HL-60/S4 (cell line): Measurements from ENCODE around the gene FGF9.

Experiments used
- in situ Hi-C: fragments of 300-500 bp; cut with MboI; formaldehyde crosslinking; loops from 2 replicates; pipeline ENCODE4 v1.14.3; 2022; ENCODE audit warnings: low sequenced_read_pairs

FGF9 gene

DNA sequence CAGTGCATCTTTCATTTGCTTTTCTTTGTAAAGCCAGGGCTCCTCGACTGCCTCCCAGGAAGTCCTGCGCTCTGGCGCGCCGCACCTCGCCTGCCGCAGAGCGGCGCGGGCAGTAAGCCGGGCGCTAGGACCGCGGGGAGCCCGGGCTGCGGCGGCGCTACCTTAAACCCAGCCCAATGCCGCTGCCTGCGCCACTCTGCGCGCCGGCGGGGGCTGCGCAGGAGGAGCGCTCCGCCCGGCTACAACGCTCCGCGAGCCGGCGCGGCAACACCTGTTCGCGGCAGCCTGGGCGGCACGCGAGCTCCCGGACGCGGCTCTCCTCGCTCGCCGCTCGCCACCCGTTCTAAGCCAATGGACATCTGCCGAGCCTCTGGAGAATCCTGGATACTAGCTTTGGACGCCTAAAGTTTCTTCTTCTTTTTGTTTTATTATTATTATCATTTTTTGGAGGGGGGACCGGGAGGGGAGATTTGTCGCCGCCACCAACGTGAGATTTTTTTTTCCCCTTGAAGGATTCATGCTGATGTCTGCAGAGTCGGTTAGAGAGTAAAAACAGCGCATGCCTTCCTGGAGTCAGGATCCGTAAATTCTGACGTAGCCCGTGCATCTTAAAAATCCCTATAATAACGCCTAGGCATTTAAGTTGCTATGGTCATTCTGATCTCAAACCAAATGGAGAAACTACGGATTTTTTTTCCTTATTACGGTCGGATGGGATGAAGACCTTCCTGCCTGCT is at the start of gene FGF9:
Gene FGF9 (plus strand): TSS at position 191 of the 737 bp plus-strand sequence. CDS start 840 bp downstream, outside the sequence.
- in situ Hi-C loops: no loop called here

GRCh38 chr13:21625366-21625765 is 45.5 kb upstream of the FGF9 start:
- in situ Hi-C loops: loop anchor here (25.0 kb wide), 1 partner anchor 662 kb away; no protein-coding TSS in a partner anchor

DNA sequence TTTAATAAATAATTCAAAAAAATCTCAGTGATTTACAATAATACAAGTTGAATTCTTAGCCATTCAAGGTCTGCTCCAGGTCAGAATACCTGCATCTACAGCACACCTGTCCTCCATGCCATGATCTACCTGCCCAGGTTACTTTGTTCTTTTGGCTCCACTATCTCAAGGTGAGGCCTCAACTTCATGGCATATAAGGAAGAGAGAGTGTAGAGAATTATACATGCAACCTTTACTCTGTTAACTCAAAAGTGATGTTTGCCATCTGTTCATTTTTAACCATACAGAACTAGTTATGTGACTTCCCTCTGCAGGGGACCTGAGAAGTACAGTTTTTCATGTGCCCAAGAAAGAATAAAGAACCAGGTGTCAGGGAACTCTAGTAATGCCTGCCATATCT is 38.7 kb upstream of the FGF9 start:
- in situ Hi-C loops: loop anchor here (25.0 kb wide), 1 partner anchor 655 kb away; no protein-coding TSS in a partner anchor

DNA sequence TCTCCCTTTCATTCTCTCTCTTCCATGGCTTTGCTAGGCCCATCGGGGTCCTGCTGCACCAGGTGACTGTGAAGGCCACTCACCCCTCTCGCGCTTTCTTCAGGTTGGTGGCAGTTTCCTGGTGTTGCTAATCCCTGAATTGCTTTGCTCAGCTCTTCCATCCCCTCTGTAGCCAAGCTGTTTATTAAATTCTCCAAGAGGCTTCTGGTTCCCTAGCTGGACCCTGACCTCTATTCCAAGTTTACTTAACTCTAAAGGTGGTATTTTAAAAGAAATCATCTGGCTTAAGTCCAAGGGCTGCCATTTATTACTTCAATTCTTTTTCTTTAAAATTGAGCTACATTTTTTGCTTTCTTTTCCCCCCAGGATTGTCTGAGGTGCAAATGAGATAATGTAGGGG is 34.2 kb upstream of the FGF9 start:
- in situ Hi-C loops: loop anchor here (25.0 kb wide), 1 partner anchor 651 kb away; no protein-coding TSS in a partner anchor

- in situ Hi-C loops: loop anchor here (25.0 kb wide), 1 partner anchor 650 kb away; no protein-coding TSS in a partner anchor
Measured at GRCh38 chr13:21637296-21637695, 33.6 kb upstream of the FGF9 start.

DNA sequence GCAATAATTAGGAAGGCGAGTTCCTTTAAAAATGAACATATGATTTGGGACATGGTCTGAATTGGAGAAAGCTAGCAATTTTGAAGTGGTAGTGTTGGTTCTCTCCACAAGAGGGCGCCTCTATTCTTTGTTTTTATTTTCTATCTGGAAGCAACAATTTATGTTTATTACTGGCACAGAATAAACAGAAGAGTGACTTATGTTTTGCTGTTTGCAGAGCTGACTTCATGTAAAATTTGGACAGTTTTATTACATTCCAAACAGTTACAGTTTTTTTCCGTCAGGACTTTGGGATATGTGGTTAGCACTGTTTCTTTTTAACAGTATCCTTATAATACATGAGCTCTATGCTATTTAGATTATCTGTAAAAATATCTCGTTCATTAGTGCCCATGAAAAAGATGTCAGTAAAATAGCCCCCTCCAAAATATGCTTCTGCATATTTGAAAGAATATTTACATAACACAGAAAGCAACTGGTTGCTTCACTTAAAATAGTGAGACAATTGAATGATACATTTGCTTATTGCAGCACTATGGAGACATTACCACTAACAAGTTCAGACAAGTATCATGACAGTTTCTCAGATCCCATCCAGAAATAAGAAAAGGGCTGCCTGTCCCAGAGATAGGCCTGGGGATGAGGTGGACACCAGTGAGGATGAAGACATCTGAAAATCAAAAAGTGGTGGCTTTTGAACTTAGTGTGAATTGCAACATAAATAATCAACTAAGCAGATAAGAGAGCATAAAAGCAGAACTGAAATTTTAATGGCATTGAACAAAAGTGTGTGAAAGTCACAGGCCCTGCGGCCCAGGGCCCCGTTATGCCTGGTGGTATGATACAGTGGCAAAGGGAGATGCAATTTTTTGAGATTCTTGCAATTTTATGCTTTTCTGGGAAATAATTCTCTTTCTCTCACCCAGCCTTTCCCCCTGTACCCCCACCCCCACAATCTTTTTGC is 32.3 kb upstream of the FGF9 start:
- in situ Hi-C loops: loop anchor here (25.0 kb wide), 1 partner anchor 649 kb away; no protein-coding TSS in a partner anchor

DNA sequence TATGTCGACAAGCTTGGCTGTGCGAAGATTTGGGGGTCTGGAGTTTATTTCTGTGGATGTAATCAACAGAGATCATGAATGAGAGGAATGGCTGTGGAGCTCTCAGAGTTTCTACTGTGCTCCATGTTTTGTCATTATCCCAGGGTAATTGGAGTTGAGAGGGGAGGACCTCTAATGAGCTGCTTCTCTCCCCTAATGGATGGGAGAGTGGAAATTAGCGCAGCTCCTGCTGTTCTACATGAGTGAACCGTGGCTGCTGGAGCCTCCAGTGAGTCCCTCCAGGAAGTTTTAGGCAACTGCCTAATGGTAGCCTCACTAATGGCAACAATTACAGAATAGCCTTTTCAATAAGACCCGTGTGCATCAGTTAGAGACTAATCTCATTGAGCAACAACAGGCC is 31.3 kb upstream of the FGF9 start:
- in situ Hi-C loops: loop anchor here (25.0 kb wide), 1 partner anchor 648 kb away; no protein-coding TSS in a partner anchor

DNA sequence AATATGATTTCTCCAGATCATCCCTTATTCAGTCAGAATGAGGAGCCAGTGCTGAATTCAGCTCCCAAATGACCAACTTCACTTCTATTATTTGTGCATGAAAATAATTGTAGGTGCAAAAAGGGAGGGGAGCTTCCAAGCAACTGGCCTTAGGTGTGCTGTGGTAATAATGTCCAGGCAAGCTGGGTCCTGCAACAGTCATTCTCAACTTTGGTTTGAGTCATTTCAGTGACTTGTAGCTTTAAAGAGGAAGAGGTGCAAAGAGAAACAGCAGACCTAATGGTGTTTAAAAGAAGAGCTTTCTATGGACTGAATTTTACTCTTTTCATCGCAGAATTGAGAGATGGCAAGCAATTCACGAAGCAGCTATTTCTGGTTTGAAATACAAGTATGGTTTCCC is 29.2 kb upstream of the FGF9 start:
- in situ Hi-C loops: loop anchor here (25.0 kb wide), 1 partner anchor 646 kb away; no protein-coding TSS in a partner anchor

DNA sequence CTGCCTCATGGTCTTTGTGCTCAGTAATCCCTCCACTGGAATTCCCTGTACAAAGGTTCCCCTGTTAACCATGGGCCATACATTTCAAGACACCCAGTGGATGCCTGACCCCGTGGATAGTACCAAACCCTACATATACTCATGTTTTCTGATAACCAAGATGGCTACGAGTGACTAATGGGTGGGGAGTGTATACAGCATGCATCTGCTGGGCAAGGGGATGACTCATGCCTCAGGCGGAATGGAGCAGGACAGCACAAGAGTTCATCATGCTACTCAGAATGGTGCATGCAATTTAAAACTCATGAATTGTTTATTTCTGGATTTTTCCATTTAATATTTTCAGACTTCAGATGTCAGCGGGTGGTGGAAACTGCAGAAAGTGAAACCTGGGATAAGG is 13.3 kb upstream of the FGF9 start:
- in situ Hi-C loops: no loop called here

GRCh38 chr13:21659087-21659486 is 11.8 kb upstream of the FGF9 start:
- in situ Hi-C loops: no loop called here

DNA sequence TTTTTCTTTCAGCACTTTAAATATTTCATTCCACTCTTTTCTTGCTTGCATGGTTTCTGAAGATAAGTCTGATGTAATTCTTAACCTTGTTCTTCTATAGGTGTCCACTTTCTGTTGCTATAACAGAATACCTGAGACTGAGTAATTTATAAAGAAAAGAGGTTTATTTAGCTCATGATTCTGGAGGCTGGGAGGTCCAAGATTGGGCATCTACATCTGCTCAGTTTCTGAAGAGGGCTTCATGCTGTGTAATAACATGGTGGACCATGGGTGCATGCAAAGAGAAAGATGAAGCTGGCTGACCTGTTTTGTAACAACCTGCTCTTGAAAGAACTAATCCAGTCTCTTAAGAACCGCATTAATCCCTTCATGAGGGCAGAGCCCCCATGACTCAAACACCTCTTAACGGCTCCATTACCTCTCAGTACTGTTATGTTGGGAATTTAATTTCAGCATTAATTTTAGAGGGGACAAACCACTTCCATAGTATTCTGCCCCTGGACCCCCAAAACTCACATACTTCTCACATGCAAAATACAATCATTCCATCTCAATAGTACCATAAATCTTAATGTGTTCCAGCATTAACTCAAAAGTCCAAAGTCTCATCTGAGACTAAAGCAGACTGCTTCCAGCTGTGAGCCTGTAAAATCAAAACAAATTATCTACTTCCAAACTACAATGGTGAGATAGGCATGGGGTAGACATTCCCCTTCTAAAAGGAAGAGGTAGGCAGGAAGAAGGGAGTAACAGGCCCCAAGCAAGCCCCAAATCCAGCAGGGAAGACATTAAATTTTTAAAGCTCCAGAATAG is 9.6 kb upstream of the FGF9 start:
- in situ Hi-C loops: no loop called here

GRCh38 chr13:21663197-21663596 is 7.7 kb upstream of the FGF9 start:
- in situ Hi-C loops: no loop called here

DNA sequence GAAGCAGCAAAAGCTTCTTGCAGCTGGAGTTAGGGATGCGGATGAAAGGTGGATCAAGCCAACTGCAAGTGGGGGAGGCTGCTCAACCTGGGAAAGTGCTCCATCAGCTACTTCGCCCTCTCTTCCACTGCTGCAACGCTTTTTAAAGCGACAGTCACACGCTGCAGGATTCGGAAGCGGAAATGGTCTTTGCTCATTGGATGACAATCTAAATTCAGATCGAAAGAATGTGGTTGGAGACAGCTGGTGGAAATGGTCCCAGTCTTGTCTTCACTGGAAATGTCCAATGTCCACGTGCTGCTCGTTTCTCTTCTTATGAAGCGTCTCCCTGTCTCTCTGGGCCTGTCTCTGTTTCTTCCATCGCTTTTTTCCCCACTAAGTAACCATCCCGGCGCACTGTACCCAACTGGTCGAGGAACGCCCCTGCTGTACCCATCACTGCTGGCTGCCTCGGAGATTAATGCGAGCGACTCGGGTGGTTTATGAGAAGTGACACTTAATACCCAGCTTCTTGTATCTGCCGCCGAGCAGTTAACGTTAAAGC is 2.1 kb upstream of the FGF9 start:
- in situ Hi-C loops: no loop called here

GRCh38 chr13:21670006-21670882 is 629 bp upstream of the FGF9 start:
- in situ Hi-C loops: no loop called here

DNA sequence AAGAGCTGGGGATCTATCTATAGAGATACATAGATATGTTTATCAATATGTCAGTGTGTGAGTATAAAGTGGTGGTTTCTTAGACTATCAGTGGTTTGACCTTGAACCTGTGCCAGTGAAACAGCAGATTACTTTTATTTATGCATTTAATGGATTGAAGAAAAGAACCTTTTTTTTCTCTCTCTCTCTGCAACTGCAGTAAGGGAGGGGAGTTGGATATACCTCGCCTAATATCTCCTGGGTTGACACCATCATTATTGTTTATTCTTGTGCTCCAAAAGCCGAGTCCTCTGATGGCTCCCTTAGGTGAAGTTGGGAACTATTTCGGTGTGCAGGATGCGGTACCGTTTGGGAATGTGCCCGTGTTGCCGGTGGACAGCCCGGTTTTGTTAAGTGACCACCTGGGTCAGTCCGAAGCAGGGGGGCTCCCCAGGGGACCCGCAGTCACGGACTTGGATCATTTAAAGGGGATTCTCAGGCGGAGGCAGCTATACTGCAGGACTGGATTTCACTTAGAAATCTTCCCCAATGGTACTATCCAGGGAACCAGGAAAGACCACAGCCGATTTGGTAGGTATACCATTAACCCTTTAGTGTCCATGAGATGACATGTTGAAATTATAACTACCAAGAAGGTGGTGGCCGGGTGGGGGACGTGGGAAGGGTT is 880 bp downstream of the FGF9 start:
- in situ Hi-C loops: no loop called here

DNA sequence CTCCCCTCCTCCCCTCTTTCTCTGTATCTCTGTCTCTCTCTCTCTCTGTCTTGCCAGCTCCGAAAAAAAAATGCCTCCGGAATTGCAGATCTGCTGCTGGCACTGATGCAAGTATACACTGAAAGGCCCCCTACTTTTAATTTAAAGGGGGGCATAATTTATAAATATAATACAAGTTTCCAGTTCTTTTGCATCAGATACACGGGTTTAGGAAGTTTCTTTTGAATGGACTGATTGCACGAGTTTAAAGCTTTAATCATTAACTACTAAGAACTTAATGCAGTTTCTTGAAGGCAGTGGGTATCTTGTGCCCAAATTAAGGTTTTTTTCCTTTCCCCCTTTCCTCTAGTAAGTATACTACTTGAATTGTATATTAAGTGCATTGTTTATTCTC is 1.4 kb downstream of the FGF9 start:
- in situ Hi-C loops: no loop called here

DNA sequence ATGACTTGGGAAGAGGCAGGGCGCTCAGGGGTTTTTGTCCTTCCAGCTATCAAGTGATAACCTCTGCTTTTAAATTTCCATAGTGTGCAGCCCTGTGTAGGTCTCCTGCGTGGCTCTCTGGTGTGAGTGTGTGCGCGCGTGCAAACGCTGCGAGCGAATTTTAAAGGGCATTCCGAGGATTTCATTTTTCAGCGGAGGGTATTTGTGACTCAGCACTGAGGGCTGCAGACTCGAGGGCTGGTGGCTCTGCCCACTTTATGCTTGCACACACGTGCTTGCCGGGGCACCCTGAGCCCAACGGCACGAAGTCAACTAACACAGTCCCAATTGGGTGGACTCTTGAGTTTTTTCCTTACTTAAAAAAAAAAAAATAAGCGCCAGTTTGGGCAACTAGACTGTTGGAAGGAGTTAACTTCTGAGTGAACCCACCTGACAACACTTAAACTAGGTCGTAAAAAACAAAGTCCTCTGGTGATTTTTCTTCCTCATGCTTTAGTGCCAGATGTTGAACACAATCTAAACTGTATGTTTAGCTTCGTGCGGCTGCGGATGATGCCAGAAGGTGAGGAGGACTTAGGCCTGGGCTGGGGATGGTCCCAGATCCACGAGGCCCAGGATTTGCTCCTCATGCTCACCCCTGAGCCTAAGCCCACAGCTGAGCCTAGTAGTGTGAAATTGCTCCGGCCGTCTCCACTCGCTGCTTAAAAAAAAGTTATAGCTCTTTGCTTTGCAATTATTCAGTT is 2.1 kb downstream of the FGF9 start:
- in situ Hi-C loops: no loop called here

DNA sequence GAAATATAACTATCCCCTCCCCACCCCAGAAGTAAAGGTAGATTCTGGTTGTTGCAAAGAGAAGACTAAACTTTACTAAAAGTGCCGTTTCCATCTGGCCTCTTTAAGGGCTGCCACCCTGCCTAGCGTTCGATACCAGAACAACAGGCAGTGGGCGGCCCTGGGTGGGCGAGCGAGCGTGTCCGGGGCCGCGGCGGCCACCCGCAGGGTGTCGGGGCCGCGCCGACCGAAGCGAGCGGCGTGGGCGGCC is 2.6 kb downstream of the FGF9 start:
- in situ Hi-C loops: no loop called here
